Loucy (cell line): Measurements from ENCODE around the gene TANGO6.

Experiments used
- H2AFZ ChIP-seq: fragments of 200-600 bp; sonication (generic); 2 replicates; pipeline ENCODE4 v1.6.0; 2016; ENCODE audit warnings: antibody characterized with exemption, mild to moderate bottlenecking, low read length, moderate library complexity
- H3F3A ChIP-seq: fragments of 200-600 bp; 2 replicates; pipeline ENCODE4 v1.6.0; 2016; ENCODE audit warnings: antibody characterized with exemption, low read depth, mild to moderate bottlenecking
- H3K27me3 ChIP-seq: fragments of 200-600 bp; sonication (generic); 2 replicates; pipeline ENCODE4 v1.6.1; 2014; ENCODE audit warnings: low read length, mild to moderate bottlenecking; ENCODE audit not compliant: insufficient read depth, poor library complexity, severe bottlenecking
- H3K36me3 ChIP-seq: fragments of 200-600 bp; sonication (generic); 2 replicates; pipeline ENCODE4 v1.6.1; 2016; ENCODE audit warnings: low read length; ENCODE audit not compliant: insufficient read depth
- H3K4me1 ChIP-seq: fragments of 200-600 bp; sonication (generic); 2 replicates; pipeline ENCODE4 v1.5.1; 2014; ENCODE audit warnings: low read length, mild to moderate bottlenecking; ENCODE audit not compliant: insufficient read depth, poor library complexity, severe bottlenecking
- H3K4me2 ChIP-seq: fragments of 200-600 bp; sonication (generic); 2 replicates; pipeline ENCODE4 v1.6.0; 2014; ENCODE audit warnings: antibody characterized with exemption, low read length, low read depth, mild to moderate bottlenecking; ENCODE audit not compliant: poor library complexity, severe bottlenecking
- H3K4me3 ChIP-seq: fragments of 200-600 bp; sonication (generic); 2 replicates; pipeline ENCODE4 v1.5.1; 2014; ENCODE audit warnings: low read length, mild to moderate bottlenecking, mixed read lengths; ENCODE audit not compliant: poor library complexity, severe bottlenecking
- H3K79me2 ChIP-seq: fragments of 200-600 bp; sonication (generic); 2 replicates; pipeline ENCODE4 v1.6.1; 2014; ENCODE audit warnings: low read length; ENCODE audit not compliant: insufficient read depth
- H3K9ac ChIP-seq: fragments of 200-600 bp; sonication (generic); 2 replicates; pipeline ENCODE4 v1.6.0; 2014; ENCODE audit warnings: mild to moderate bottlenecking, low read depth, low read length, moderate library complexity; ENCODE audit not compliant: poor library complexity, severe bottlenecking
- H3K9me2 ChIP-seq: fragments of 200-600 bp; sonication (generic); replicated peaks from 2 replicates; pipeline ENCODE4 v1.6.1; 2016; ENCODE audit warnings: low read depth, low read length, mixed read lengths
- H3K9me3 ChIP-seq: fragments of 200-600 bp; sonication (generic); 2 replicates; pipeline ENCODE4 v1.6.1; 2014; ENCODE audit warnings: mild to moderate bottlenecking, antibody characterized with exemption, low read length, low read depth; ENCODE audit not compliant: insufficient read depth
- H4K20me1 ChIP-seq: fragments of 200-600 bp; sonication (generic); 2 replicates; pipeline ENCODE4 v1.6.0; 2014; ENCODE audit warnings: antibody characterized with exemption, low read length, mild to moderate bottlenecking; ENCODE audit not compliant: insufficient read depth, poor library complexity, severe bottlenecking
- EZH2phosphoT487 ChIP-seq: fragments of 200-600 bp; IDR thresholded peaks from 2 replicates; pipeline ENCODE4 v1.6.1; 2018; ENCODE audit warnings: antibody characterized with exemption, mild to moderate bottlenecking, moderate library complexity, borderline replicate concordance
- TF ChIP-seq, protein P1 (sequence below): fragments of 200-600 bp; sonication (generic); conservative IDR thresholded peaks from 2 replicates; pipeline ENCODE4 v1.5.1; 2014; ENCODE audit warnings: mild to moderate bottlenecking, antibody characterized with exemption, low read length

TANGO6 gene

DNA sequence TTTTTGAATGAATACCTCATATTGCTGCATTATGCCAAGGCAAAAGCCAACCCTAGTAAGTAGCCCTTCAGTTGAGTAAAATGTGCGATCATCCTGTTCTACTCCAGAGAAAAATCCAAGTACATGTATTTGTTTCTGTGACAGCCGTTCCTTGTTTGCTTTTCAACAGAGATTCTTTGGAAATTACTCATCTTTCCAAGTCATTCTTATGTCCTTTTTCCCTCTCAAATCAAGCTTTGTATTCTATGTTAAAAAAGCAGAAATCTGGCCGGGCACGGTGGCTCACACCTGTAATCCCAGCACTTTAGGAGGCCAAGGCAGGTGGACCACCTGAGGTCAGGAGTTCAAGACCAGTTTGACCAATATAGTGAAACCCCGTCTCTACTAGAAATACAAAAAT is 149.2 kb downstream of the TANGO6 start:
- TF ChIP-seq, protein P1, sequence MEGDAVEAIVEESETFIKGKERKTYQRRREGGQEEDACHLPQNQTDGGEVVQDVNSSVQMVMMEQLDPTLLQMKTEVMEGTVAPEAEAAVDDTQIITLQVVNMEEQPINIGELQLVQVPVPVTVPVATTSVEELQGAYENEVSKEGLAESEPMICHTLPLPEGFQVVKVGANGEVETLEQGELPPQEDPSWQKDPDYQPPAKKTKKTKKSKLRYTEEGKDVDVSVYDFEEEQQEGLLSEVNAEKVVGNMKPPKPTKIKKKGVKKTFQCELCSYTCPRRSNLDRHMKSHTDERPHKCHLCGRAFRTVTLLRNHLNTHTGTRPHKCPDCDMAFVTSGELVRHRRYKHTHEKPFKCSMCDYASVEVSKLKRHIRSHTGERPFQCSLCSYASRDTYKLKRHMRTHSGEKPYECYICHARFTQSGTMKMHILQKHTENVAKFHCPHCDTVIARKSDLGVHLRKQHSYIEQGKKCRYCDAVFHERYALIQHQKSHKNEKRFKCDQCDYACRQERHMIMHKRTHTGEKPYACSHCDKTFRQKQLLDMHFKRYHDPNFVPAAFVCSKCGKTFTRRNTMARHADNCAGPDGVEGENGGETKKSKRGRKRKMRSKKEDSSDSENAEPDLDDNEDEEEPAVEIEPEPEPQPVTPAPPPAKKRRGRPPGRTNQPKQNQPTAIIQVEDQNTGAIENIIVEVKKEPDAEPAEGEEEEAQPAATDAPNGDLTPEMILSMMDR: no peak
- TF ChIP-seq EZH2phosphoT487: no peak
- Histone ChIP-seq H3K36me3 (no peaks in the 10 kb centered on the region), H3K4me2 (no peak overlapping the region), H3K27me3 (no peaks in the 10 kb centered on the region), H3K9me2 (no peaks in the 10 kb centered on the region), H3K9ac (no peak overlapping the region), H2AFZ (no peak overlapping the region), H4K20me1 (no peaks in the 10 kb centered on the region), H3K9me3 (no peaks in the 10 kb centered on the region), H3K4me1 (no peaks in the 10 kb centered on the region), H3K79me2 (no peaks in the 10 kb centered on the region), H3K4me3 (no peak overlapping the region), H3F3A (no peaks in the 10 kb centered on the region)

DNA sequence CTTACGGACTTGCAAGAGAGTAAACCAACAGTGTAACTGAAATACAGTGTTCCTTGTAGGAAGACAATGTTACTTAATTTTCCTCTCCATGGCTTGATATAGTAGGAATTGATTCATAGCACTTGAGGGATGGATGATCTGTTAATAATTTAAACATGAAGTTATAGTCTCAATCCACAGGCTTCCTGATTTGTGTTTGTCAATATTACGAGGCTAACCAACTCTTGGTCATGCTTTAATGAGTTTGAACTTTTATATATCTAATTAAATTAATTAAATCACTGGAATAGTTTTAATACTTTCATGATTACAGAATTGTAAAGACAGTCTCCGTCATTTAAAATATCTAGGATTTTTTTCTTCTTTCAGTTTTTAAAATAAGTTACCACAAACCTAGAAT is 150.1 kb downstream of the TANGO6 start:
- H3K4me2 ChIP-seq: no peak overlapping the region
- TF ChIP-seq, protein P1: no peak
- TF ChIP-seq EZH2phosphoT487: no peak
- H2AFZ ChIP-seq: no peak overlapping the region
- no peaks in the 10 kb centered on the region for H3K4me1 ChIP-seq
- no peak overlapping the region for H3K9ac ChIP-seq
- no peak overlapping the region for H3K4me3 ChIP-seq
- H3F3A ChIP-seq: no peaks in the 10 kb centered on the region
- H4K20me1 ChIP-seq: no peaks in the 10 kb centered on the region
- no peaks in the 10 kb centered on the region for H3K79me2 ChIP-seq
- H3K9me3 ChIP-seq: no peaks in the 10 kb centered on the region
- H3K9me2 ChIP-seq: no peaks in the 10 kb centered on the region
- H3K27me3 ChIP-seq: no peaks in the 10 kb centered on the region
- H3K36me3 ChIP-seq: no peaks in the 10 kb centered on the region

DNA sequence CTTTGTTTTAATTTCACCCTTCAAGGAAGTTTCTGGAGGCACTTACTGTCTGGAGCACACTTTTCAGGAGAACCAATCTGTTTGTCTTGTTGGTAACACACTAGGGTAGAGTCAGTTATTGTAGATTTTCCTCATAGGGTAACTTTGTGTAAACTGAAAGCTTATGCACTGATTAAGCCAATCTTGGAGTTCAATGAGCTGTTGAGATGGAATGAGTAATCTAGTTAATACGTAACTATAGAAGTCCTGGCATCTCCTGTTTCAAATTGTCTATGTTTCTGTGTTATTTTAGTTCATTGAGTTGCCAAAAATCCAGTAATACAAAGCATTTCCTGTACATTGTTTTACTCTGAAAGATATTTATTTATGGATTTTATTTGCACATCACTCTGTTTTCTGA is 150.6 kb downstream of the TANGO6 start:
- Histone ChIP-seq H3K27me3 (no peaks in the 10 kb centered on the region), H3K4me3 (no peak overlapping the region)

More for the DNA sequence above, 150.6 kb downstream of the TANGO6 start:
- Histone ChIP-seq H3K9me2 (no peaks in the 10 kb centered on the region), H3K79me2 (no peaks in the 10 kb centered on the region), H3K4me2 (no peak overlapping the region), H3K4me1 (no peaks in the 10 kb centered on the region), H2AFZ (no peak overlapping the region), H4K20me1 (no peaks in the 10 kb centered on the region), H3K9ac (no peak overlapping the region), H3K36me3 (no peaks in the 10 kb centered on the region), H3K9me3 (no peaks in the 10 kb centered on the region), H3F3A (no peaks in the 10 kb centered on the region)
- TF ChIP-seq EZH2phosphoT487: no peak
- TF ChIP-seq, protein P1: no peak
